Hepatocyte (in vitro differentiated cells): Measurements from ENCODE around the gene BEX2.

Source experiments
- CTCF ChIP-seq: fragments of 200-600 bp; sonication (generic); IDR thresholded peaks from 2 replicates; pipeline ENCODE4 v1.5.1; 2016; ENCODE audit warnings: antibody characterized with exemption, mild to moderate bottlenecking; ENCODE audit not compliant: poor library complexity
- EZH2 ChIP-seq: fragments of 200-600 bp; sonication (generic); IDR thresholded peaks from 2 replicates; pipeline ENCODE4 v1.6.1; 2016; ENCODE audit warnings: antibody characterized with exemption, mild to moderate bottlenecking, borderline replicate concordance
- EZH2phosphoT487 ChIP-seq: fragments of 200-600 bp; sonication (generic); IDR thresholded peaks from one replicate; pipeline ENCODE4 v1.6.1; 2018; ENCODE audit warnings: antibody characterized with exemption, mild to moderate bottlenecking, low read depth, moderate library complexity; ENCODE audit not compliant: unreplicated experiment, severe bottlenecking

GRCh38 chrX:103356130-103356798 lies 45.5 kb upstream of the BEX2 start, which contains the start of gene TCEAL9:
- TF ChIP-seq CTCF (no peak), EZH2 (no peak), EZH2phosphoT487 (no peak)
